Choroid plexus epithelial cell (primary cell): ENCODE results near the gene MGAT5B.

ENCODE experiments used
- DNase-seq: peaks from one replicate; pipeline ENCODE4 v3.0.0-alpha.2; 2010; ENCODE audit warnings: low read depth
- H3K4me3 ChIP-seq: 2 replicates; pipeline ENCODE4 v1.5.1; 2011; ENCODE audit warnings: low read depth, mild to moderate bottlenecking, control low read depth, low read length, moderate library complexity
- TF ChIP-seq, protein P1 (sequence below): conservative IDR thresholded peaks from 2 replicates; pipeline ENCODE4 v1.5.1; 2011; ENCODE audit warnings: low read depth, mild to moderate bottlenecking, control low read depth, inconsistent platforms, low read length, moderate library complexity

Gene MGAT5B

DNA sequence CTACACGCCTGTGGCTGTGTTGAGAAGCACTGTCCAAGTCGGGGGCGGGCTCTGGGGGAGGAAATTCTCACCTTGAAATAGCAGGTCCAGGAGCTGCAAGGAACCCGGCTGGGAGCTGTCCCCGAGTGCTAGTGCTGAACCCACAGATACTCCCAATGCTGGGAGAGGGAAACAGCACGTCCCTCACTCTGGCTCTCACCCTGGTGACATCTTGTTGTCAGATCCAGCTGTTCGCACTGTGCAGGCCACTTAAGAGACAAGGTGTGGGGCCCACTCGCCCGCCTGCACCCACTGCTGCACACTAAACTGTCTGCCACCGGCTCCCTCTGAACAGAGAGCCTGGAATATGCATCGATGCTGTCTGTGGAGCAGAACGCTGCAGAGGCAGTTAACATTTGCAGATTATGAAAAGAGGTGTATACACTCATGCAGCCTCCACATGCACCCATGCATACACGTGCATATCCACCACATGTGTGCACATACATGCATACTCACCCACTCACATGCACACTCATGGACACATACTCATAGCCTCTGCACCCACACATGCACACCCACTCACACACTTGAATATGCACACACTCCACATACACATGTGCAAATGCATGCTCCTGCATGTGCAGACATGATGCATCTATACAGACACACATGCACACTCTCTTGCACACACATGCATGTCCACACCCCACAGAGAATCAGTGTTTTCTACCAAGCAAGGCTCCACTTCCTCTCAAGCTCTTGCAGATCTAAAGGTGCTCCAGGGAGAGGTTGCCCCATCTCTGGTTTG, 42.0 kb downstream of the MGAT5B start:
- no peak overlapping the region for H3K4me3 ChIP-seq
- TF ChIP-seq, protein P1, sequence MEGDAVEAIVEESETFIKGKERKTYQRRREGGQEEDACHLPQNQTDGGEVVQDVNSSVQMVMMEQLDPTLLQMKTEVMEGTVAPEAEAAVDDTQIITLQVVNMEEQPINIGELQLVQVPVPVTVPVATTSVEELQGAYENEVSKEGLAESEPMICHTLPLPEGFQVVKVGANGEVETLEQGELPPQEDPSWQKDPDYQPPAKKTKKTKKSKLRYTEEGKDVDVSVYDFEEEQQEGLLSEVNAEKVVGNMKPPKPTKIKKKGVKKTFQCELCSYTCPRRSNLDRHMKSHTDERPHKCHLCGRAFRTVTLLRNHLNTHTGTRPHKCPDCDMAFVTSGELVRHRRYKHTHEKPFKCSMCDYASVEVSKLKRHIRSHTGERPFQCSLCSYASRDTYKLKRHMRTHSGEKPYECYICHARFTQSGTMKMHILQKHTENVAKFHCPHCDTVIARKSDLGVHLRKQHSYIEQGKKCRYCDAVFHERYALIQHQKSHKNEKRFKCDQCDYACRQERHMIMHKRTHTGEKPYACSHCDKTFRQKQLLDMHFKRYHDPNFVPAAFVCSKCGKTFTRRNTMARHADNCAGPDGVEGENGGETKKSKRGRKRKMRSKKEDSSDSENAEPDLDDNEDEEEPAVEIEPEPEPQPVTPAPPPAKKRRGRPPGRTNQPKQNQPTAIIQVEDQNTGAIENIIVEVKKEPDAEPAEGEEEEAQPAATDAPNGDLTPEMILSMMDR, result no peak
- DNase-seq, result peak; percentile 59

DNA sequence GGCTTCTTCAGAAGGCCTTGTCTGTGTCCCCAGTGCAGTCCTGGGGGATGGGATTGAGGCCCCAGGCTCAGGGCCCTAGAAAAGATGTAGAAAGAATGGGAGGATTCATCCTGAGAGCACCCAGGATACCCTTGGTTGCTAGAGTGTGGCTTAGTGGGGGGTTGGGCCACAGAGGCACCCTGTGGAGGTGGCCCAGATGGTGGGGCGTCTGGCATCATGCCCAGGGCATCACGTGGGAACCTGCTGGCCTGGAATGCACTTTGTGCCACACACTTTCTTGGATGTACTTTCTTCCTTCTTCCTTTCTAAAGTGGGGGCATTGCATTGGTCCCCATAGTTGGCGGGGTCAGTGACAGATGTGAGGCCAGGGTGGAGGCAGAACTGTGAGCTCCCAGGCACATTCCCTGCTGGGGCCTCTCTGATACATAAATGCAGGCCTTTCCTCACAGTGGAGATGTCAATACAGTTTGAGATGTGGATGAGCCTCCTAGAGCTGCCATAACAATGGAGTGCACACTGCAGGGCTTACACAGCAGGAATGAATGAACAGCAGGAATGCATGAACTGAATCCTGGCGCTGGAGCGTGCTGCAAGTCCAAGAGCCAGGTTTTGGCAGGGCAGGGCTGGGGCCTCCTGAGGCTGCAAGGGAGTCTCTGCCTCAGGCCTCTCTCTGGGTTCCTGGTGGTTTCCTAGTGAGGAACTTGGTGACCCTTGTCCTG, 43.3 kb downstream of the MGAT5B start:
- TF ChIP-seq, protein P1, result no peak
- H3K4me3 ChIP-seq, result no peak overlapping the region
- no peak for DNase-seq

DNA sequence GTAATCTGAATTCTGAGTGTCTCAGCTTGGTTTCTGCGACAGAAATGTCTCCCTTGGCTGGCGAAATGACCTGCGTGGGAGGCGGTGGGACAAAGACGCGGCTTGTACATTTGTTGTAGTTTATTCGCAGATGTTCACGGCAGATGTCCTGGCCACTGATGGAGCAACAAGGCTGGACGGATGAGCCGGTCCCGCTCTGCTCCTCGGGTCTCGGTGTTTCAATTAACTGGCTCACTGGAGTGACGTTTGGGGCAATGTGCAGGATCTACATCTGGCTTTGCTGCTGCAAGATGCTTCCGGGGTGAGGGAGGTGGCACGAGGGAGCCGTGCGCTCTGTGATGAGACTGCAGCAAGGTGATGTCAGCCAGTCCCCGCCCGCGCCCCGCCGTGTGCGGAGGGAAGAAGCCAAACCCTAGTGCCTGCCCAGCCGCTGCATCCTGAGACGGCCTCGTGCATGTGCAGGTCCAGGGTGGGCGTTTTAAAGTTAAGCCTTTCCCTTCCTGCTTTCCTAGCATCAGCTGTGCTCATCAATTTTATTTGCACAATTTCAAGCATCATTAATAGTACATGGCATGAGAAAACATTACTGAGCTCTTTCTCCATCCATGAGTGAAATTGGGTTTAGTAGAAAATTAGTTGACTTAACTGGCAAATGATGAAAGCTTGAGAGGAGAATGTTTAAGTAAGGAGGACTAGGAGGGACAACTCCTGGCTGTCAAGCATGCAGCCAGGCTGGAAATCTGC, 44.4 kb downstream of the MGAT5B start:
- no peak for DNase-seq
- TF ChIP-seq, protein P1, result no peak
- no peak overlapping the region for H3K4me3 ChIP-seq

DNA sequence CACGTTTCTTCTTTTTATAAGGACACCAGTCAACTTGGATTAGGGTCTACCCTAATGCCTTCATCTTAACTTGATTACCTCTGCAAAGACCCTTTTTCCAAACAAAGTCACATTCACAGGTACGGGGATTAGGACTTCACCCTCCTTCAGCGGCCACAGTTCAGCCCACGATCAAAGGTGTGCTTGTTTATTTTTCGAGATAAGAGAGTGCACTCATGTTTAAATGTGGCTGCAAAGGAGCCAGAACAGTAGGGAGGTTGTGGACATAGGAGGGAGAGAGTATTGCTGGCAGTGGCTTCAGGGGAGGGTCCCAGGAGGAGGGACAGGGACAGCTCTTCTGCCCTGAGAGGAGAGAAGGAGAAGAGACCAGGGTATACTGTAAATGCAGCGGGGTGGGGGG, 46.7 kb downstream of the MGAT5B start:
- TF ChIP-seq, protein P1, result no peak
- DNase-seq, result no peak
- no peak overlapping the region for H3K4me3 ChIP-seq

DNA sequence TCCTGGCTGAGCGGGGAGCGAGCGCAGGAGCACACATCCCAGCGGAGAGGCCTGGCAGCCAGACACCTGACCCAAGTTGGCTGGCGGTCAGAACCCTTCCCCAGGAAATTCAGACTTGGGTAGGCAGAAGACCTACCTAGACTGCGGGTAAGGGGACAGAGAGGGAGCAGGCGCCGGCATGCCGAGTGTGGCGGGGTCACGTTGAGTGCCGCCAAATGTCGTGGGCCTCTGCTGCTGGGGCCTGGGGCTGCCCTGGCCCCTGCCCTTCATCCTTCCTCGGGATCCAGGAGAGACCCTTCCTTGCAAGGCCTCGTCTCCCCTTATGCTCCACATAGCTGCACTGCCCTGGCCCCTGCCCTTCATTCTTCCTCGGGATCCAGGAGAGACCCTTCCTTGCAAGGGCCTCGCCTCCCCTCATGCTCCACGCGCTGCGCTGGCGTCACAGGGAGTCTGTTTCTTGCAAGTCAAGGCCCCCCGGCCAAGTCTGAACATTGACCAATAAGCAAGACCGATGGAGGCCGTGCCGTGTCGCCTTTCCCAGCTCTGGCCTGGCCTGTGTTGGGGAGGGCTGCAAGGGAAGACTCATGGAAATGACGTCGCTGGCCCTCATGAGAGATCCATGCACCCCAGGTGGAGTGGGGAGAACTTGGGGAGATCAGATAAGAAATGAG, 47.8 kb downstream of the MGAT5B start:
- TF ChIP-seq, protein P1, result no peak
- no peak for DNase-seq
- H3K4me3 ChIP-seq, result no peak overlapping the region

DNA sequence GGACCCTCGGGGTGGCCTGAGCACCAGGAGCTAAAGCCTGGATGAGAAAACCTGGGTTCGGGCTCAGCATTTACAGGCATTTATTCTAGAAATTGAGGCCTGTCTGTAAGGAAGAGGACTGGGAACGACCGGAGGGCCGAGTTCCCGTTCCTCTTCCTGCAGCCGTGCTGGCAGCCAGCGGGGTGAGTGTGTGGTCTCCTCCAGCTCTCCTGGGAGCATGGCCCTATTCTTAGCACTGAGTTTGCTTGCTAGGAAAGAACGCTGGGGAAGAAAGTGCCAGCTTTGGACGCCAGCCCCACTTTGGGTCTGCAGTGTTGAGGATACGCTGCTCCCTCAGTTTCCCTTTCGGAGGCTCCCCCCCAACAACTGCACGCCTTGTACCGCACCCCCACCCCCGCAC, 49.6 kb downstream of the MGAT5B start:
- TF ChIP-seq, protein P1, result no peak
- DNase-seq, result no peak
- no peak overlapping the region for H3K4me3 ChIP-seq
